KMS-11 (cell line): ENCODE data around the gene POLR1H.

Experiments
- H2AFZ ChIP-seq: fragments of 200-600 bp; sonication (generic); 2 replicates; pipeline ENCODE4 v1.6.1; 2016; ENCODE audit warnings: antibody characterized with exemption, mixed run types, low read depth
- H3K27ac ChIP-seq: fragments of 200-600 bp; sonication (generic); 2 replicates; pipeline ENCODE4 v1.6.1; 2016; ENCODE audit warnings: mild to moderate bottlenecking, mixed run types
- H3K27me3 ChIP-seq: fragments of 200-600 bp; sonication (generic); 2 replicates; pipeline ENCODE4 v1.6.1; 2017; ENCODE audit warnings: mild to moderate bottlenecking, low read depth, mixed run types, moderate library complexity; ENCODE audit not compliant: insufficient read depth
- H3K36me3 ChIP-seq: fragments of 200-600 bp; sonication (generic); 2 replicates; pipeline ENCODE4 v1.6.1; 2017; ENCODE audit warnings: mild to moderate bottlenecking, mixed run types; ENCODE audit not compliant: insufficient read depth
- H3K4me1 ChIP-seq: fragments of 200-600 bp; sonication (generic); 2 replicates; pipeline ENCODE4 v1.6.1; 2016; ENCODE audit warnings: mild to moderate bottlenecking, low read depth, mixed run types; ENCODE audit not compliant: poor library complexity, severe bottlenecking
- H3K4me2 ChIP-seq: fragments of 200-600 bp; sonication (generic); 2 replicates; pipeline ENCODE4 v1.7.0; 2016; ENCODE audit warnings: mild to moderate bottlenecking, mixed run types
- H3K4me3 ChIP-seq: fragments of 200-600 bp; sonication (generic); IDR thresholded peaks from 2 replicates; pipeline ENCODE4 v1.6.1; 2017; ENCODE audit warnings: low read depth, low read length, mixed read lengths; ENCODE audit not compliant: insufficient read depth
- H3K79me2 ChIP-seq: fragments of 200-600 bp; sonication (generic); 2 replicates; pipeline ENCODE4 v1.6.1; 2016; ENCODE audit warnings: low read depth, mixed run types; ENCODE audit not compliant: insufficient read depth
- H3K9ac ChIP-seq: fragments of 200-600 bp; sonication (generic); 2 replicates; pipeline ENCODE4 v1.6.1; 2016; ENCODE audit warnings: mild to moderate bottlenecking, mixed run types
- H4K20me1 ChIP-seq: fragments of 200-600 bp; sonication (generic); 2 replicates; pipeline ENCODE4 v1.6.1; 2016; ENCODE audit warnings: mild to moderate bottlenecking, mixed run types; ENCODE audit not compliant: insufficient read depth
- CTCF ChIP-seq: fragments of 200-600 bp; sonication (generic); conservative IDR thresholded peaks from 2 replicates; pipeline ENCODE4 v1.6.1; 2017; ENCODE audit warnings: low read depth, mild to moderate bottlenecking, antibody characterized with exemption, low read length, moderate library complexity, mixed read lengths

The POLR1H gene

GRCh38 chr6:30053682-30054081 lies 7.4 kb upstream of the POLR1H start:
- no peaks in the 10 kb centered on the region for H3K36me3 ChIP-seq
- no peaks in the 10 kb centered on the region for H3K27me3 ChIP-seq
- no peak overlapping the region for H3K4me3 ChIP-seq
- H3K4me2 ChIP-seq: no peak overlapping the region
- TF ChIP-seq CTCF: no peak
- no peaks in the 10 kb centered on the region for H4K20me1 ChIP-seq
- no peaks in the 10 kb centered on the region for H3K79me2 ChIP-seq
- H3K9ac ChIP-seq: no peak overlapping the region
- no peaks in the 10 kb centered on the region for H3K4me1 ChIP-seq
- H2AFZ ChIP-seq: no peak overlapping the region
- no peak overlapping the region for H3K27ac ChIP-seq

- Histone ChIP-seq H3K27me3 (no peaks in the 10 kb centered on the region), H3K79me2 (peaks cover 7% of the 10 kb centered on the region; the same call in 1 of the 2 replicates), H3K9ac (no peak overlapping the region), H3K4me2 (no peak overlapping the region), H3K4me3 (no peak overlapping the region), H3K4me1 (peaks cover 9% of the 10 kb centered on the region), H3K27ac (no peak overlapping the region), H3K36me3 (no peaks in the 10 kb centered on the region), H2AFZ (no peak overlapping the region), H4K20me1 (no peaks in the 10 kb centered on the region)
- no peak for TF ChIP-seq CTCF
Measured at GRCh38 chr6:30055513-30055912, 5.6 kb upstream of the POLR1H start.

GRCh38 chr6:30060606-30061091 lies 416 bp upstream of the POLR1H start:
- no peaks in the 10 kb centered on the region for H4K20me1 ChIP-seq
- peak overlapping the region; percentile 73 for H3K4me2 ChIP-seq
- peak overlapping the region; percentile 56 for H3K27ac ChIP-seq
- peak overlapping the region; percentile 93 for H2AFZ ChIP-seq
- peak overlapping the region; percentile 86 for H3K9ac ChIP-seq
- H3K4me3 ChIP-seq: peak overlapping the region; percentile 60
- H3K27me3 ChIP-seq: no peaks in the 10 kb centered on the region
- no peaks in the 10 kb centered on the region for H3K36me3 ChIP-seq
- no peak for TF ChIP-seq CTCF
- H3K4me1 ChIP-seq: peaks cover 17% of the 10 kb centered on the region
- H3K79me2 ChIP-seq: peaks cover 22% of the 10 kb centered on the region; the same call in 1 of the 2 replicates

- Histone ChIP-seq H3K4me3 (no peak overlapping the region), H3K4me2 (peak overlapping the region; percentile 73), H3K9ac (peak overlapping the region; percentile 86), H3K36me3 (no peaks in the 10 kb centered on the region), H3K79me2 (peaks cover 22% of the 10 kb centered on the region; the same call in 1 of the 2 replicates), H3K27ac (peak overlapping the region; percentile 56), H4K20me1 (no peaks in the 10 kb centered on the region), H2AFZ (peak overlapping the region; percentile 93), H3K27me3 (no peaks in the 10 kb centered on the region), H3K4me1 (peaks cover 24% of the 10 kb centered on the region)
- no peak for TF ChIP-seq CTCF
Measured at GRCh38 chr6:30061858-30062458, 893 bp downstream of the POLR1H start.
